K562 (cell line): ENCODE data around the gene CDC27. TPM values are rescaled to one million over a fixed set of nuclear protein-coding genes. Genes with fewer than 3 reads are reported as not detected.

Experiments used
- ADNP ChIP-seq: fragments of 200-800 bp; sonication (Bioruptor generic); IDR thresholded peaks from 2 replicates; pipeline ENCODE4 v1.6.1; 2016; ENCODE audit warnings: missing genetic modification characterization, missing compliant biosample characterization
- HLTF ChIP-seq: fragments of 450-650 bp; IDR thresholded peaks from 2 replicates; pipeline ENCODE4 v1.6.1; 2016
- ILF3 ChIP-seq: fragments of 450-650 bp; IDR thresholded peaks from 2 replicates; pipeline ENCODE4 v1.6.1; 2018; ENCODE audit warnings: antibody characterized with exemption, mild to moderate bottlenecking, moderate library complexity, borderline replicate concordance
- JUND ChIP-seq, 2 experiments: IDR thresholded peaks; 2 replicates in 1 of 2; 3 replicates in 1 of 2; pipeline ENCODE4 v1.6.1; 2011; ENCODE audit warnings: borderline replicate concordance in 2 of 2, low read depth in 2 of 2, low read length in 2 of 2, improper control_type of control experiment in 1 of 2, missing biosample characterization in 1 of 2, missing genetic modification characterization in 1 of 2, missing genetic modification reagents in 1 of 2
- KDM1A ChIP-seq, 2 experiments: fragments of 450-650 bp; IDR thresholded peaks; 2 replicates each; pipeline ENCODE4 v1.6.1; 2016; ENCODE audit warnings: mild to moderate bottlenecking in 2 of 2
- KDM2B ChIP-seq: fragments of 250-450 bp; sonication (Bioruptor Pico); IDR thresholded peaks from 2 replicates; pipeline ENCODE4 v1.8.0; 2021; ENCODE audit warnings: mild to moderate bottlenecking, moderate library complexity
- KLF13 ChIP-seq: fragments of 450-650 bp; IDR thresholded peaks from 2 replicates; pipeline ENCODE4 v1.6.1; 2016; ENCODE audit warnings: missing genetic modification characterization, low read depth, mild to moderate bottlenecking, missing compliant biosample characterization, moderate library complexity, borderline replicate concordance
- POLR2G ChIP-seq: fragments of 200-400 bp; formaldehyde crosslinking; IDR thresholded peaks from 2 replicates; pipeline ENCODE4 v1.6.1; 2017; ENCODE audit warnings: low read depth, mild to moderate bottlenecking, antibody characterized with exemption, low read length, moderate library complexity
- RB1 ChIP-seq: fragments of 450-650 bp; IDR thresholded peaks from 2 replicates; pipeline ENCODE4 v1.6.1; 2017; ENCODE audit warnings: low read depth, mild to moderate bottlenecking
- RBM34 ChIP-seq: fragments of 200-400 bp; formaldehyde crosslinking; IDR thresholded peaks from 2 replicates; pipeline ENCODE4 v1.6.1; 2018; ENCODE audit warnings: low read length, borderline replicate concordance; ENCODE audit not compliant: insufficient read depth
- RBM39 ChIP-seq: fragments of 200-400 bp; formaldehyde crosslinking; optimal IDR thresholded peaks from 2 replicates; pipeline ENCODE3; 2018; ENCODE audit warnings: low read depth, low read length
- SP1 ChIP-seq: sonication (generic); formaldehyde crosslinking; IDR thresholded peaks from 2 replicates; pipeline ENCODE4 v1.8.1; 2022; ENCODE audit warnings: mild to moderate bottlenecking, missing genetic modification reagents
- YBX1 ChIP-seq: fragments of 450-650 bp; IDR thresholded peaks from 2 replicates; pipeline ENCODE4 v1.7.1; 2016; ENCODE audit warnings: mild to moderate bottlenecking
- ZNF444 ChIP-seq: fragments of 250-450 bp; sonication (Bioruptor Pico); IDR thresholded peaks from 2 replicates; pipeline ENCODE4 v1.4.0; 2020; ENCODE audit warnings: mild to moderate bottlenecking, moderate library complexity
- polyA plus RNA-seq, 8 experiments: library from polyadenylated mRNA; depleted of rRNA in 4 of 8; stranded (reverse) in 5 of 8; unstranded in 3 of 8; fragments of >200 nt; fragmentation: Nextera tagmentation in 2 of 8; fragmentation: Illumina TruSeq in 1 of 8; extraction: Ambion mirVana in 2 of 8; extraction: Trizol in 1 of 8; gene quantifications; 2 replicates each; pipeline versions ENCODE4 v1.2.1 to v1.2.3, GENCODE V29; 2011 to 2014; ENCODE audit warnings: inconsistent platforms in 1 of 8, missing spikeins in 1 of 8
- total RNA-seq, 7 experiments: library from RNA; depleted of rRNA in 6 of 7; stranded (reverse); fragments of >200 nt in 6 of 7; fragmentation: Illumina TruSeq in 2 of 7; extraction: Trizol in 2 of 7; gene quantifications; 2 replicates each; pipeline versions ENCODE4 v1.2.1 to v1.2.3, GENCODE V29; 2011 to 2021; ENCODE audit warnings: low replicate concordance in 1 of 7
- TF ChIP-seq, protein P1 (sequence below), 2 experiments: fragments of 450-650 bp; IDR thresholded peaks; 2 replicates each; pipeline ENCODE4 v1.6.1; 2016; ENCODE audit warnings: mild to moderate bottlenecking in 2 of 2, borderline replicate concordance in 1 of 2, low read depth in 1 of 2, moderate library complexity in 1 of 2
- TF ChIP-seq, protein P2 (sequence below), 2 experiments: fragments of 450-650 bp; IDR thresholded peaks; 2 replicates each; pipeline ENCODE4 v1.6.1; 2016
- TF ChIP-seq, protein P3 (sequence below): fragments of 250-450 bp; sonication (Bioruptor Pico); IDR thresholded peaks from 2 replicates; pipeline ENCODE4 v1.8.0; 2022; ENCODE audit warnings: moderate library complexity, mild to moderate bottlenecking, inconsistent platforms

CDC27 gene
- total and polyA plus RNA-seq, 9 of the 15 experiments (the other 6 are each of a cell fraction or from before 2014, with no cell fraction given) = 28.6 to 155 (median 94.1) TPM

DNA sequence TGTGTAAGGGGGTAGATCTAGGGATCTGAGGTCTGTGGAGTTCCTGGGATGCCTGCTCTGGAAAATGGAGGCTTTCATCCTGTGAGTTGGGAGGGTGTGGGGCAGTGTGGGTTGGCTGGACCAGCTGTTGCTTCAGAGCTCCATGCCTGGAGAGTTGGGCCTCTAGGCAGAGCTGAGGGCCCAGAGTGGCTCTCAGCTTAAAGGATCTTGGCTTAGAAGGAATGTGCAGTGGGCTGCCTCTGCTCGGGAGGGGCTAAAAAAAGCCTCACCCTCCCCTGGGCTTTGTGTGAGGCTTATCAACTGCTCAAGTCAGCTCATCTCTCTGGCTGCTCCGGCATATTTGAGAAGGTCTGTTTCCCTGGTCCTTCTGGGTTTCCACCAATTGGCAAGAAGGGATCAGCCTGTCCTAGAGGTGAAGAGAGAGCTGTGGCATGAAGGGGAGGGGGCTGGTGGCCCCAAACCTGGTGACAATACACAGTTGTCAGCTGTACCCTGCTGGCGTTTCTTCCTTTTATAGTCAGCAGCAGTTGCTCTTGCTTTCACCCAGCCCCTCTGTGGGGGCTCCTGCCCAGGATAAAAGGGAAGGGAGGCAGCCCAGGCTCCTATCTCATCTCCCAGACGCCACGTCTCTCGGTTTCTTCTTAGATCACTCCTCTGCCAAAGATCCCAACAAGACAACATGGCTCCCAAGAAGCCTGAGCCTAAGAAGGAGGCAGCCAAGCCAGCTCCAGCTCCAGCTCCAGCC lies 19.8 kb upstream of the CDC27 start, which contains the start of gene MYL4 (continued):
- TF ChIP-seq, protein P1, sequence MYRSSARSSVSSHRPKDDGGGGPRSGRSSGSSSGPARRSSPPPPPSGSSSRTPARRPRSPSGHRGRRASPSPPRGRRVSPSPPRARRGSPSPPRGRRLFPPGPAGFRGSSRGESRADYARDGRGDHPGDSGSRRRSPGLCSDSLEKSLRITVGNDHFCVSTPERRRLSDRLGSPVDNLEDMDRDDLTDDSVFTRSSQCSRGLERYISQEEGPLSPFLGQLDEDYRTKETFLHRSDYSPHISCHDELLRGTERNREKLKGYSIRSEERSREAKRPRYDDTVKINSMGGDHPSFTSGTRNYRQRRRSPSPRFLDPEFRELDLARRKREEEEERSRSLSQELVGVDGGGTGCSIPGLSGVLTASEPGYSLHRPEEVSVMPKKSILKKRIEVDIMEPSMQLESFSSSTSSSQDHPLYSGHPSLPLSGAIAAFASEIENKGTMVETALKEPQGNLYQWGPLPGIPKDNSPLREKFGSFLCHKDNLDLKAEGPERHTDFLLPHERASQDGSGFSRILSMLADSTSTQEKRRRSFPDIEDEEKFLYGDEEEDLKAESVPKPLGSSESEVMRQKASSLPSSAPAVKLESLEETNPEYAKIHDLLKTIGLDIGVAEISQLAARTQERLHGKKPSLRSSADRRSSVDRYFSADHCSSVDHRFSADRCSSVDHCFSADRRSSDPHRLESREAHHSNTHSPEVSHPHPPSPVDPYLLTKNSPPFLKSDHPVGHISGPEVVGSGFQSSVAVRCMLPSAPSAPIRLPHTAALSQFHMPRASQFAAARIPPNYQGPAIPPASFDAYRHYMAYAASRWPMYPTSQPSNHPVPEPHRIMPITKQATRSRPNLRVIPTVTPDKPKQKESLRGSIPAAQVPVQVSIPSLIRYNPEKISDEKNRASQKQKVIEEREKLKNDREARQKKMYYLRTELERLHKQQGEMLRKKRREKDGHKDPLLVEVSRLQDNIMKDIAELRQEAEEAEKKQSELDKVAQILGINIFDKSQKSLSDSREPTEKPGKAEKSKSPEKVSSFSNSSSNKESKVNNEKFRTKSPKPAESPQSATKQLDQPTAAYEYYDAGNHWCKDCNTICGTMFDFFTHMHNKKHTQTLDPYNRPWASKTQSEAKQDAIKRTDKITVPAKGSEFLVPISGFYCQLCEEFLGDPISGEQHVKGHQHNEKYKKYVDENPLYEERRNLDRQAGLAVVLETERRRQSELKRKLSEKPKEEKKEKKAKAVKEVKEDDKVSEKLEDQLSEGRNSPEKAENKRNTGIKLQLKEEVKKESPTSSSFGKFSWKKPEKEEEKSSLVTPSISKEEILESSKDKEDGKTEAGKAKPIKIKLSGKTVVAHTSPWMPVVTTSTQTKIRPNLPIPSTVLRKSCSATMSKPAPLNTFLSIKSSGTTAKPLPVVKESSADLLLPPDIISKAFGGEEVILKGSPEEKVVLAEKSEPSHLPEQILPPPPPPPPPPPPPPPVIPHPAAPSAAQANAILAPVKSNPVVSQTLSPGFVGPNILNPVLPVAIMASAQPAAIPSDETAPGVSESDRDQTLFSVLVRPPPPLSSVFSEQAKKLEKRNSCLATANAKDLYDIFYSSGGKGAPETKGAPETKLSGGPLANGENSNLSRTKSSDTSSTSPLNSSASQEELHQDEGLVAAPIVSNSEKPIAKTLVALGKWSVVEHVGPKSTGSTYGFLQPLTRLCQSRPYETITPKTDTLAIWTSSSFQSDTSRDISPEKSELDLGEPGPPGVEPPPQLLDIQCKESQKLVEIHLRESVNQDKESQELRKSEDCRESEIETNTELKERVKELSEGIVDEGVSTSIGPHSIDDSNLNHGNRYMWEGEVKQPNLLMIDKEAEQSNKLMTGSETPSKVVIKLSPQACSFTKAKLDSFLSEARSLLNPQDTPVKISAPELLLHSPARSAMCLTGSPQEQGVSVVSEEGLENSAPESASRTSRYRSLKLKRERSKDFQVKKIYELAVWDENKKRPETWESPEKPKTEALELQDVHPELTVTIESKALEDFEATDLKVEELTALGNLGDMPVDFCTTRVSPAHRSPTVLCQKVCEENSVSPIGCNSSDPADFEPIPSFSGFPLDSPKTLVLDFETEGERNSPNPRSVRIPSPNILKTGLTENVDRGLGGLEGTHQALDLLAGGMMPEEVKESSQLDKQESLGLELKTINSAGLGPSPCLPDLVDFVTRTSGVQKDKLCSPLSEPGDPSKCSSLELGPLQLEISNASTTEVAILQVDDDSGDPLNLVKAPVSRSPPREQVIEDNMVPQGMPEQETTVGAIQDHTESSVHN (IDR thresholded peaks at IDR 0.05; ENCODE audit: borderline replicate concordance in 1 of 2, low read depth in 1 of 2) = no peak
- TF ChIP-seq ILF3 (no peak), KDM1A (IDR thresholded peaks at IDR 0.05) (0 out of 4 replicates have a peak, but pooled peaks of 1 of the 2 experiments have one; percentile 4), RB1 (no peak), POLR2G (peak; percentile 46; the same call in 1 of the 2 replicates), RBM34 (no peak), HLTF (no peak), SP1 (CRISPR knock-in tag) (no peak), ZNF444 (CRISPR knock-in tag) (no peak), YBX1 (no peak), KLF13 (tag) (no peak), JUND (IDR thresholded peaks at IDR 0.05; ENCODE audit: borderline replicate concordance, low read depth, low read length) (0 out of 2 replicates have a peak, but pooled peaks have one; percentile 2), JUND (tag; IDR thresholded peaks at IDR 0.05; ENCODE audit: borderline replicate concordance, low read depth, low read length) (no peak), RBM39 (no peak), KDM2B (CRISPR knock-in tag) (no peak), ADNP (tag) (no peak)
- TF ChIP-seq, protein P2, sequence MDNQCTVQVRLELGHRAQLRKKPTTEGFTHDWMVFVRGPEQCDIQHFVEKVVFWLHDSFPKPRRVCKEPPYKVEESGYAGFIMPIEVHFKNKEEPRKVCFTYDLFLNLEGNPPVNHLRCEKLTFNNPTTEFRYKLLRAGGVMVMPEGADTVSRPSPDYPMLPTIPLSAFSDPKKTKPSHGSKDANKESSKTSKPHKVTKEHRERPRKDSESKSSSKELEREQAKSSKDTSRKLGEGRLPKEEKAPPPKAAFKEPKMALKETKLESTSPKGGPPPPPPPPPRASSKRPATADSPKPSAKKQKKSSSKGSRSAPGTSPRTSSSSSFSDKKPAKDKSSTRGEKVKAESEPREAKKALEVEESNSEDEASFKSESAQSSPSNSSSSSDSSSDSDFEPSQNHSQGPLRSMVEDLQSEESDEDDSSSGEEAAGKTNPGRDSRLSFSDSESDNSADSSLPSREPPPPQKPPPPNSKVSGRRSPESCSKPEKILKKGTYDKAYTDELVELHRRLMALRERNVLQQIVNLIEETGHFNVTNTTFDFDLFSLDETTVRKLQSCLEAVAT (IDR thresholded peaks at IDR 0.05) = 0 out of 4 replicates have a peak, but pooled peaks of 1 of the 2 experiments have one; percentile 22
- TF ChIP-seq, protein P3, sequence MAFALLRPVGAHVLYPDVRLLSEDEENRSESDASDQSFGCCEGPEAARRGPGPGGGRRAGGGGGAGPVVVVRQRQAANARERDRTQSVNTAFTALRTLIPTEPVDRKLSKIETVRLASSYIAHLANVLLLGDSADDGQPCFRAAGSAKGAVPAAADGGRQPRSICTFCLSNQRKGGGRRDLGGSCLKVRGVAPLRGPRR (CRISPR knock-in tag) = no peak
